Astrocyte (in vitro differentiated cells and primary cell): ENCODE data around the gene OR10A4.

Experiments
- EZH2 ChIP-seq: IDR thresholded peaks from 2 replicates; pipeline ENCODE4 v1.6.1; 2012; ENCODE audit warnings: mild to moderate bottlenecking, low read length, inconsistent platforms; ENCODE audit not compliant: insufficient read depth
- TF ChIP-seq, protein P1 (sequence below): IDR thresholded peaks from 2 replicates; pipeline ENCODE4 v1.5.1; 2011; ENCODE audit warnings: low read depth, mild to moderate bottlenecking, inconsistent platforms, low read length, moderate library complexity; ENCODE audit not compliant: insufficient read depth

DNA sequence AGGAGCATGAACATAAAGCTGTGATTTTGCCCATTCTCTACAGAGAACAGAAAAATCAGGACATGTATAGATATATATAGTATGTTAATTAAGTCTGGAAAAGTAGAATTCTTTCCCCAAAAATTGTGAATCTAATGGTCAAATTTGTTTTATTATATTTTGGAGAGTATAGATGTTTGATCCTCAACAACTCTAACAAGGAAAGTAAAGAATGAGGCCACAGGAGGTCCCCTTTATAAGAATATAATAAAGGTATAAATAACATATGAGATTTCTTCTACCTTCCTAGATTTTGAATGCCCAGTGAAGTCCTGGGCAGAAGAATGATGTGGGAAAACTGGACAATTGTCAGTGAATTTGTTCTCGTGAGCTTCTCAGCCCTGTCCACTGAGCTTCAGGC, at the start of gene OR10A4:
- TF ChIP-seq, protein P1, sequence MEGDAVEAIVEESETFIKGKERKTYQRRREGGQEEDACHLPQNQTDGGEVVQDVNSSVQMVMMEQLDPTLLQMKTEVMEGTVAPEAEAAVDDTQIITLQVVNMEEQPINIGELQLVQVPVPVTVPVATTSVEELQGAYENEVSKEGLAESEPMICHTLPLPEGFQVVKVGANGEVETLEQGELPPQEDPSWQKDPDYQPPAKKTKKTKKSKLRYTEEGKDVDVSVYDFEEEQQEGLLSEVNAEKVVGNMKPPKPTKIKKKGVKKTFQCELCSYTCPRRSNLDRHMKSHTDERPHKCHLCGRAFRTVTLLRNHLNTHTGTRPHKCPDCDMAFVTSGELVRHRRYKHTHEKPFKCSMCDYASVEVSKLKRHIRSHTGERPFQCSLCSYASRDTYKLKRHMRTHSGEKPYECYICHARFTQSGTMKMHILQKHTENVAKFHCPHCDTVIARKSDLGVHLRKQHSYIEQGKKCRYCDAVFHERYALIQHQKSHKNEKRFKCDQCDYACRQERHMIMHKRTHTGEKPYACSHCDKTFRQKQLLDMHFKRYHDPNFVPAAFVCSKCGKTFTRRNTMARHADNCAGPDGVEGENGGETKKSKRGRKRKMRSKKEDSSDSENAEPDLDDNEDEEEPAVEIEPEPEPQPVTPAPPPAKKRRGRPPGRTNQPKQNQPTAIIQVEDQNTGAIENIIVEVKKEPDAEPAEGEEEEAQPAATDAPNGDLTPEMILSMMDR, result no peak
- no peak for TF ChIP-seq EZH2
